Tibial nerve (tissue), 3 donors: Measurements from ENCODE around the gene NCOR1.

ENCODE experiments used
- POLR2A ChIP-seq, 2 donors: fragments of 450-650 bp; IDR thresholded peaks; one replicate each; pipeline ENCODE4 v1.6.1; 2017; ENCODE audit warnings: antibody characterized with exemption in 2 of 2, mild to moderate bottlenecking in 2 of 2, moderate library complexity in 2 of 2
- TF ChIP-seq, protein P1 (sequence below), 5 experiments: fragments of 200-600 bp in 3 of 5; fragments of 450-650 bp in 2 of 5; sonication (generic) in 3 of 5; IDR thresholded peaks; one replicate each; pipeline ENCODE4 v1.5.1; 2016 to 2019; ENCODE audit warnings: antibody characterized with exemption in 5 of 5, mild to moderate bottlenecking in 3 of 5, moderate library complexity in 2 of 5

- TF ChIP-seq, protein P1, sequence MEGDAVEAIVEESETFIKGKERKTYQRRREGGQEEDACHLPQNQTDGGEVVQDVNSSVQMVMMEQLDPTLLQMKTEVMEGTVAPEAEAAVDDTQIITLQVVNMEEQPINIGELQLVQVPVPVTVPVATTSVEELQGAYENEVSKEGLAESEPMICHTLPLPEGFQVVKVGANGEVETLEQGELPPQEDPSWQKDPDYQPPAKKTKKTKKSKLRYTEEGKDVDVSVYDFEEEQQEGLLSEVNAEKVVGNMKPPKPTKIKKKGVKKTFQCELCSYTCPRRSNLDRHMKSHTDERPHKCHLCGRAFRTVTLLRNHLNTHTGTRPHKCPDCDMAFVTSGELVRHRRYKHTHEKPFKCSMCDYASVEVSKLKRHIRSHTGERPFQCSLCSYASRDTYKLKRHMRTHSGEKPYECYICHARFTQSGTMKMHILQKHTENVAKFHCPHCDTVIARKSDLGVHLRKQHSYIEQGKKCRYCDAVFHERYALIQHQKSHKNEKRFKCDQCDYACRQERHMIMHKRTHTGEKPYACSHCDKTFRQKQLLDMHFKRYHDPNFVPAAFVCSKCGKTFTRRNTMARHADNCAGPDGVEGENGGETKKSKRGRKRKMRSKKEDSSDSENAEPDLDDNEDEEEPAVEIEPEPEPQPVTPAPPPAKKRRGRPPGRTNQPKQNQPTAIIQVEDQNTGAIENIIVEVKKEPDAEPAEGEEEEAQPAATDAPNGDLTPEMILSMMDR (IDR thresholded peaks at IDR 0.05): no peak
- TF ChIP-seq POLR2A (IDR thresholded peaks at IDR 0.05): no peak
Measured at GRCh38 chr17:16075949-16076348, 139.4 kb downstream of the NCOR1 start.
